AG10803 (cell line): ENCODE measurements around the gene MBNL2.

ENCODE experiments used
- DNase-seq: peaks from one replicate; pipeline ENCODE4 v3.0.0; 2010; ENCODE audit warnings: low read depth
- H3K4me3 ChIP-seq: 2 replicates; pipeline ENCODE4 v1.5.1; 2011; ENCODE audit warnings: mild to moderate bottlenecking, low read length, control low read depth
- CTCF ChIP-seq: conservative IDR thresholded peaks from 2 replicates; pipeline ENCODE4 v1.5.1; 2011; ENCODE audit warnings: mild to moderate bottlenecking, low read length, control low read depth, inconsistent platforms

Gene MBNL2

GRCh38 chr13:97367016-97367822 lies 145.1 kb downstream of the MBNL2 start:
- peak; percentile 85 for DNase-seq
- peak overlapping the region; percentile 18; the same call in 1 of the 2 replicates for H3K4me3 ChIP-seq
- no peak for TF ChIP-seq CTCF

DNA sequence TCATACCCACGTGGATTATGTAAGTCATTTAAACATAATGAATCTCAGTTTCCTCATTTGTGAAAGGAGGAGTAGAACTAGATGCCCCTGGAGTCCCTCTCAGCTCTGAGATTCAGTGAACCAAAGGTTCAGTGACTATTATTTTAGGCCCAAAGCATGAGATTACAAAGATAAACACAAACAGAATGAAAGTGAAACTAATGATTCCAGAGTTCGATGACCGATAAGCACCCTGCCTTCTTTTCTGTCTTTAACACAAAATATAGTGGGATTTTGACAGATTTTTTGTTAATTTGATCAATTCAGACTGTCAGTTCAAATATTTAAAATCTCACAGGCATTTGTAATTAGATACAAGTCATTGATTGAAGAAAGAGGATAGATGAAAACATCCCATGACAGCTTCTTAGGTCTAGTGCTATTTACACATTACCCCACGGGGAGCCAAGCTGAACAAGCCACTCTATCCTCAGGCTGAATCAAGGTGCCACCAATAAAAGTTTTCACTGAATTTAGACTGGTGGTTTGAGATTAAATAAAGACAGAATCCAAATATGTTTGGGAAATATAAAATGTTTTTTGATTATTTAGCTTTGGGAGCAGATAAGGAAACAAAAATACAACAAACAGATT lies 147.2 kb downstream of the MBNL2 start:
- DNase-seq: no peak
- TF ChIP-seq CTCF: no peak
- peak overlapping the region; percentile 60 for H3K4me3 ChIP-seq

DNA sequence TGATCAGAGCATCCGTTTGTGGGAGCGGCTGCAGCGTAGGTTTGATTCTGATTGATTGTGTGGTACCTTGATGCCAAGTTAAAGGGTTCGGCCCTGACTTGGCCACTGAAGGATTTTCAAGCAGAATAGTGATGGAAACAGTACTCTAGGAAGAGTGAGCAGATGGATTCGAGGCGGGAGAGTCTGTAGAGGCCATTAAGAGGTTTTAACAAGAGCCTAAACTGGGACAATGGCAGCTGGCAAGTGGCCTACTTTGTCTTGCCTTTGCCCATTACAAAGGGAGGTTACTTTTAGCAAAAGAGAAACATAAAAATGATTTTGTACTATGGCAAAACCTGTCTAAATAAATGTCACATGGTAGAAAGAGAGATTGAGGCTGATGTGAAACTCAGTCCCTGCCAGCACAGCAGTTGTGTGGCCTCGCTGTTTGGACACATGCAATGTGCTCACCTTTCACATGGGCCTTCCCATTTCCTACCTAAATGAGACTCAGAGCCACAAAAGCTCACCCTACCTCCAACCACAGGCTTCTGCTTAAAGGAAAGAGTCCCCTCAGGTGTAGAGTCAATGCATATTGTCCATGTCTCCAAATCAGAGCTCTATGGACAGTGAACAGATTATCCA lies 149.5 kb downstream of the MBNL2 start:
- H3K4me3 ChIP-seq: no peak overlapping the region
- no peak for TF ChIP-seq CTCF
- DNase-seq: no peak

DNA sequence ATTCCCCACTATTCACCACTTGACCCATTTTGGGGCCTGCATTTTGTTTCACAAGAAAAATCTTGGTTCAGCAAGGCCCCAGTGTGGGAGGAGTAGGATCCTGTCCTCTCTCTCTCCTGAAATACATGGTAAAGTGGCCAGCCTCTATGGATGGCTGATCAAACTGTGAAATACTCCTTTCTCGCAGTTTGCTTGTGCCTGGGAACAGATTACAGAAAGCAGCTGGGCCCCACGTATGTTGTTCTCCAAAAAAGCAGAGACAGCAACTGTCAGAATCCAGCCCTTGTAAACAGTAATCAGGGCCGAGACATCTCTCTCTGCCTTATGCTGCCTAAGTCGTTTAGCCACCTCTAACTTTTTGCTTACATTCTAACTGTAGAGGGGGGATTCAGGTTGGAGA lies 150.8 kb downstream of the MBNL2 start:
- no peak overlapping the region for H3K4me3 ChIP-seq
- TF ChIP-seq CTCF: no peak
- no peak for DNase-seq

- no peak for DNase-seq
- TF ChIP-seq CTCF: no peak
- no peak overlapping the region for H3K4me3 ChIP-seq
Observed at GRCh38 chr13:97373787-97374186, 151.7 kb downstream of the MBNL2 start.

- no peak for DNase-seq
- no peak overlapping the region for H3K4me3 ChIP-seq
- TF ChIP-seq CTCF: no peak
Observed at GRCh38 chr13:97376981-97377380, 154.8 kb downstream of the MBNL2 start.
